CD4-positive, alpha-beta memory T cell (primary cell): ENCODE data around the gene SEC24C. TPM values are rescaled to one million over a fixed set of nuclear protein-coding genes. Genes with fewer than 3 reads are reported as not detected.
"Not testable (repeated sequence)": the region's sequence is repeated elsewhere in the genome, so short reads cannot be mapped to it uniquely, and the experiment has no call there.

Experiments
- CTCF ChIA-PET: fragments of 350-600 bp; sonication (Branson Sonifier 250); formaldehyde crosslinking; loops from one replicate; lab custom pipeline; 2021; ENCODE audit warnings: inconsistent platforms; ENCODE audit not compliant: partially characterized antibody; lab: Charles Lee
- POLR2A ChIA-PET: fragments of 350-600 bp; sonication (Branson Sonifier 250); formaldehyde crosslinking; loops from one replicate; lab custom pipeline; 2021; ENCODE audit not compliant: partially characterized antibody; lab: Charles Lee
- DNase-seq, 5 donors: peaks; one replicate each; pipeline versions ENCODE4 v3.0.0 to v3.0.0-alpha.2; 2020 to 2022; ENCODE audit warnings: mixed read lengths in 1 of 5
- H3K27ac ChIP-seq: one replicate; pipeline ENCODE4 v1.7.0; 2013; ENCODE audit warnings: low read depth, low read length
- H3K27me3 ChIP-seq: 2 replicates; pipeline ENCODE4 v1.7.0; 2013; ENCODE audit warnings: mild to moderate bottlenecking, low read length, moderate library complexity; ENCODE audit not compliant: insufficient read depth
- H3K36me3 ChIP-seq: 2 replicates; pipeline ENCODE4 v1.7.0; 2013; ENCODE audit warnings: mild to moderate bottlenecking, low read length, moderate library complexity; ENCODE audit not compliant: insufficient read depth
- H3K4me1 ChIP-seq: 2 replicates; pipeline ENCODE4 v1.7.0; 2013; ENCODE audit warnings: mild to moderate bottlenecking, low read length, moderate library complexity; ENCODE audit not compliant: insufficient read depth
- H3K4me3 ChIP-seq, 2 donors: one replicate each; pipeline ENCODE4 v1.7.0; 2013; ENCODE audit warnings: low read length in 2 of 2, mild to moderate bottlenecking in 1 of 2
- H3K9me3 ChIP-seq, 2 donors: one replicate each; pipeline ENCODE4 v1.7.0; 2013; ENCODE audit warnings: low read length in 2 of 2, control low read depth in 1 of 2; ENCODE audit not compliant: control insufficient read depth in 1 of 2
- H3K27ac Mint-ChIP-seq, 7 donors: one replicate each; pipeline ENCODE4 v1.8.0; 2020 to 2021; ENCODE audit warnings: mixed read lengths in 7 of 7, mild to moderate bottlenecking in 6 of 7, inconsistent platforms in 3 of 7, moderate library complexity in 3 of 7
- H3K27me3 Mint-ChIP-seq, 2 donors: one replicate each; pipeline ENCODE4 v1.8.0; 2020 to 2021; ENCODE audit warnings: mixed read lengths in 2 of 2
- H3K36me3 Mint-ChIP-seq, 2 donors: one replicate each; pipeline ENCODE4 v1.8.0; 2020 to 2021; ENCODE audit warnings: mixed read lengths in 2 of 2, inconsistent platforms in 1 of 2, mild to moderate bottlenecking in 1 of 2
- H3K4me1 Mint-ChIP-seq, 4 donors: one replicate each; pipeline ENCODE4 v1.8.0; 2020 to 2021; ENCODE audit warnings: mixed read lengths in 4 of 4, mild to moderate bottlenecking in 1 of 4
- H3K4me3 Mint-ChIP-seq, 8 donors: one replicate each; pipeline ENCODE4 v1.8.0; 2020 to 2021; ENCODE audit warnings: mixed read lengths in 8 of 8, mild to moderate bottlenecking in 7 of 8, moderate library complexity in 6 of 8, inconsistent platforms in 3 of 8
- H3K9me3 Mint-ChIP-seq, 8 donors: one replicate each; pipeline ENCODE4 v1.8.0; 2020 to 2021; ENCODE audit warnings: mixed read lengths in 8 of 8, mild to moderate bottlenecking in 5 of 8, inconsistent platforms in 3 of 8, moderate library complexity in 1 of 8
- intact Hi-C: fragments of 100-400 bp; cut with micrococcal nuclease; formaldehyde crosslinking; loops from one replicate; pipeline ENCODE4 v1.15.1; 2023
- polyA plus RNA-seq, 2 donors: library from polyadenylated mRNA; unstranded; fragments of 300-500 nt; fragmentation: Illumina TruSeq; gene quantifications; one replicate each; pipeline ENCODE4 v1.2.3, GENCODE V29; 2021
- total RNA-seq, 2 experiments: library from RNA; stranded (reverse); gene quantifications; one replicate each; pipeline ENCODE4 v1.2.3, GENCODE V29; 2021

The SEC24C gene
- total and polyA plus RNA-seq, 4 experiments from 2014 or later, result 32.5 to 127 (median 97.5) TPM

DNA sequence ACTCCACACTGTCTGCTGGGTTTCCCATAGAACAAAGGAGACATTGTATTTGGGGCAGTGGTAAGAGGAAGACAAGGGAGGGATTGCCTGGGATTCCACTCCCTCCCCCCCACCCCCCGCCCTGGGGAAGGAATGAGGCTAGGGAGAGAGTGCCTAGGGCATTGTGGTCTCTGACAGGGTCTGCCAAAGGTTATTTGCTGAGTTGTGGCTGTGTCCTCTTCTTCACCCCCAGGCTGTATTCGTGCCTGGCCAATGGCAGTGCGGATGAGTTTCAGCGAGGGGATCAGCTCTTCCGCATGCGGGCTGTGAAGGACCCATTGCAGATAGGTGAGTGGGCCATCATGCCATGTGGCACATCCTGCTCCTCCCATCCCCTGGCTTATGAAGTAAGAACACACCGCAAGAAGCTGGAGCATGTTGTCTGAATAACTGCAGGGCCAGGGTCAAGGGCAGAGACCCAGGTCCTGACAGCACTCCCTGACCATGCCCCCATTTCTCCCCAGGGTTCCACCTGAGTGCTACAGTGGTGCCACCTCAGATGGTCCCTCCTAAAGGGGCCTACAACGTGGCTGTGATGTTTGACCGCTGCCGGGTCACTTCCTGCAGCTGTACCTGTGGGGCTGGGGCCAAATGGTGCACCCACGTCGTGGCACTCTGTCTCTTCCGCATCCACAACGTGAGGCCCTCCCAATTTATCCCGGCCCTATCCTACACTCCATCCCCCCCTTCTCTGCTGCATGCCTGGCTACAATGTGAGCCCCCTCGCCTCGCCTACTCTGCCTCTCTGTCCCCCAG is 44.9 kb downstream of the SEC24C start:
- Mint-ChIP-seq H3K4me1 (peaks cover 20 to 35% (median 27%) of the 10 kb centered on the region in 4 donors), H3K4me3 (peak overlapping the region in 2 of 8 donors; percentile 30 to 57), H3K9me3 (peaks cover 0 to 3% (median 0%) of the 10 kb centered on the region in 8 donors), H3K27me3 (peaks cover 2% of the 10 kb centered on the region in 2 donors), H3K27ac (peak overlapping the region in 4 of 7 donors; percentile 37 to 74 (median 72)), H3K36me3 (peaks cover 33 to 60% of the 10 kb centered on the region in 2 donors)
- ChIA-PET CTCF (interaction anchor here (0.8 kb wide), 1 partner anchor 8 kb away, joined by 3 read pairs; no protein-coding TSS in a partner anchor), POLR2A (interaction anchor here (0.9 to 10.8 kb wide), 3 partner anchors 8 to 31 kb away, joined by 3 to 286 read pairs (median 4); a partner anchor contains a TSS)
- DNase-seq, result no peak
- Histone ChIP-seq H3K9me3 (no peaks in the 10 kb centered on the region), H3K36me3 (peaks cover 52% of the 10 kb centered on the region), H3K4me3 (no peak overlapping the region), H3K27me3 (no peaks in the 10 kb centered on the region), H3K27ac (no peak overlapping the region), H3K4me1 (peaks cover 30% of the 10 kb centered on the region)
- intact Hi-C loops, result loop anchor here (5.0 to 10.0 kb wide), 3 partner anchors 1036 to 1446 kb away; partner anchors contain the start of genes COMTD1, KAT6B and SAMD8

DNA sequence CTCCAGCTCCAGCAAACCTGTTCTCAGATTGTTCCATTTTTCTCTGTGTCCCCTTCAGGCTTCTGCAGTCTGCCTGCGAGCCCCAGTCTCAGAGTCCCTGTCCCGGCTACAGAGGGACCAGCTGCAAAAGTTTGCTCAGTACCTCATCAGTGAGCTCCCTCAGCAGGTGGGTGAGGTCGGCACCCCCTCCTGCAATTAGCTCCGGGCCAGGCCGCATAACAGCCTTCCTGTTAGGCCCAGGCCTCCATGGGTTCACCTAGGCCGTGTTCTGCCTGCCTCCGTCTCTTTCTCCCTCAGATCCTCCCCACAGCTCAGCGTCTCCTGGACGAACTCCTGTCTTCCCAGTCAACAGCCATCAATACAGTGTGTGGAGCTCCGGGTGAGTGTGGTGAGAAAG is 45.5 kb downstream of the SEC24C start:
- Mint-ChIP-seq H3K4me3 (peak overlapping the region in 1 of 8 donors; percentile 57), H3K27me3 (peaks cover 2% of the 10 kb centered on the region in 2 donors), H3K36me3 (peaks cover 37 to 66% of the 10 kb centered on the region in 2 donors), H3K9me3 (peaks cover 0 to 3% (median 0%) of the 10 kb centered on the region in 8 donors), H3K4me1 (peaks cover 20 to 35% (median 26%) of the 10 kb centered on the region in 4 donors), H3K27ac (peak overlapping the region in 4 of 7 donors; percentile 37 to 74 (median 72))
- Histone ChIP-seq H3K9me3 (no peaks in the 10 kb centered on the region), H3K27me3 (no peaks in the 10 kb centered on the region), H3K4me1 (peaks cover 27% of the 10 kb centered on the region), H3K27ac (no peak overlapping the region), H3K4me3 (no peak overlapping the region), H3K36me3 (peaks cover 58% of the 10 kb centered on the region)
- POLR2A ChIA-PET, result interaction anchor here (1.1 to 10.8 kb wide), 2 partner anchors 9 to 17 kb away, joined by 4 to 286 read pairs; a partner anchor contains a TSS
- CTCF ChIA-PET, result interaction anchor here (0.8 kb wide), 1 partner anchor 8 kb away, joined by 3 read pairs; no protein-coding TSS in a partner anchor
- intact Hi-C loops, result loop anchor here (5.0 to 10.0 kb wide), 3 partner anchors 1035 to 1445 kb away; partner anchors contain the start of genes COMTD1, KAT6B and SAMD8
- DNase-seq, result no peak

DNA sequence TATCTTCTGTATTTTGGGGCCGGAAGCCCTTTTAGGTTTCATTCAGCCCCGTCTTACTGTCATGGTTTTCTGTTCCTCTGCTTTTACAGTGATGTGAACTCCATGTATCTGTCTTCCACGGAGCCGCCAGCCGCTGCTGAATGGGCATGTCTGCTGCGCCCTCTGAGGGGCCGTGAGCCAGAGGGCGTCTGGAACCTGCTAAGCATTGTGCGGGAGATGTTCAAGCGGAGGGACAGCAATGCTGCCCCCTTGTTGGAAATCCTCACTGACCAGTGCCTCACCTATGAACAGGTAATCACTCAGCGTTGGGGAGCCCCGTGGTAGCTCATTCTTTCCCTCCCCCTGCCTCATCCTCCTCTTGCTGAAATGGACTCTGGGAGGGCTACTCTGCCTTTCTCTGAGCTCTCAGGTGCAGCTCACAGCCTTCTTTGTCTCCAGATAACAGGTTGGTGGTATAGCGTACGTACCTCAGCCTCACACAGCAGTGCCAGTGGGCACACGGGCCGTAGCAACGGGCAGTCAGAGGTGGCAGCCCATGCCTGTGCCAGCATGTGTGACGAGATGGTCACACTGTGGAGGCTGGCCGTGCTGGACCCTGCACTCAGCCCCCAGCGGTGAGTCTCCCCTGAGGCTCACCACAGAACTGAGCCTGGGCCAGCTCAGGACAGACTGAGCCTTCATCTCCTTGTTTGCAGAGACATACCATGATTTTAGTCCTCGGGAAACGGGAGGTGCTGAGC is 46.9 kb downstream of the SEC24C start:
- POLR2A ChIA-PET, result interaction anchor here (1.2 kb wide), 1 partner anchor 19 kb away, joined by 5 read pairs; a partner anchor contains a TSS
- CTCF ChIA-PET, result no interaction called here
- intact Hi-C loops, result no loop called here

DNA sequence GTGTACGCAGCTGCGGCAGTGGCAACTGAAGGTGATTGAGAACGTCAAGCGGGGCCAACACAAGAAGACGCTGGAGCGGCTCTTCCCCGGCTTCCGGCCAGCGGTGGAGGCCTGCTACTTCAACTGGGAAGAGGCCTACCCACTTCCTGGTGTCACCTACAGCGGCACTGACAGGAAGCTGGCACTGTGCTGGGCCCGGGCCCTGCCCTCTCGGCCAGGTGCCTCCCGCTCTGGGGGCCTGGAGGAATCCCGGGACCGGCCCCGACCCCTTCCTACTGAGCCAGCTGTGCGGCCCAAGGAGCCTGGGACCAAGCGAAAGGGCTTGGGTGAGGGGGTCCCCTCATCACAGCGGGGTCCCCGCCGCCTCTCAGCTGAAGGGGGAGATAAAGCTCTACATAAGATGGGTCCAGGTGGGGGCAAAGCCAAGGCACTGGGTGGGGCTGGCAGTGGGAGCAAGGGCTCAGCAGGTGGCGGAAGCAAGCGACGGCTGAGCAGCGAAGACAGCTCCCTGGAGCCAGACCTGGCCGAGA is 47.8 kb downstream of the SEC24C start:
- Histone ChIP-seq H3K27me3 (no peaks in the 10 kb centered on the region), H3K4me1 (peaks cover 14% of the 10 kb centered on the region), H3K9me3 (no peaks in the 10 kb centered on the region), H3K27ac (no peak overlapping the region), H3K36me3 (peaks cover 71% of the 10 kb centered on the region), H3K4me3 (no peak overlapping the region)
- no peaks in the 10 kb centered on the region for H3K27me3 Mint-ChIP-seq
- no peak overlapping the region for H3K4me3 Mint-ChIP-seq
- DNase-seq, result no peak
- POLR2A ChIA-PET, result interaction anchor here (1.2 to 1.3 kb wide), 2 partner anchors 18 to 20 kb away, joined by 4 to 5 read pairs; a partner anchor contains a TSS
- CTCF ChIA-PET, result interaction anchor here (1.1 kb wide), 1 partner anchor 88 kb away, joined by 3 read pairs; no protein-coding TSS in a partner anchor
- H3K36me3 Mint-ChIP-seq, result peaks cover 42 to 68% of the 10 kb centered on the region in 2 donors
- no peaks in the 10 kb centered on the region for H3K9me3 Mint-ChIP-seq
- peaks cover 9 to 16% (median 10%) of the 10 kb centered on the region in 4 donors for H3K4me1 Mint-ChIP-seq
- H3K27ac Mint-ChIP-seq, result no peak overlapping the region
- intact Hi-C loops, result no loop called here

More for the DNA sequence above, 46.9 kb downstream of the SEC24C start:
- Histone ChIP-seq H3K9me3 (no peaks in the 10 kb centered on the region), H3K4me3 (no peak overlapping the region), H3K4me1 (peaks cover 23% of the 10 kb centered on the region), H3K36me3 (peaks cover 66% of the 10 kb centered on the region), H3K27ac (no peak overlapping the region), H3K27me3 (no peaks in the 10 kb centered on the region)
- Mint-ChIP-seq H3K4me1 (peaks cover 15 to 25% (median 17%) of the 10 kb centered on the region in 4 donors), H3K9me3 (no peaks in the 10 kb centered on the region), H3K4me3 (no peak overlapping the region), H3K27ac (no peak overlapping the region), H3K27me3 (no peaks in the 10 kb centered on the region), H3K36me3 (peaks cover 42 to 67% of the 10 kb centered on the region in 2 donors)
- DNase-seq, result no peak

DNA sequence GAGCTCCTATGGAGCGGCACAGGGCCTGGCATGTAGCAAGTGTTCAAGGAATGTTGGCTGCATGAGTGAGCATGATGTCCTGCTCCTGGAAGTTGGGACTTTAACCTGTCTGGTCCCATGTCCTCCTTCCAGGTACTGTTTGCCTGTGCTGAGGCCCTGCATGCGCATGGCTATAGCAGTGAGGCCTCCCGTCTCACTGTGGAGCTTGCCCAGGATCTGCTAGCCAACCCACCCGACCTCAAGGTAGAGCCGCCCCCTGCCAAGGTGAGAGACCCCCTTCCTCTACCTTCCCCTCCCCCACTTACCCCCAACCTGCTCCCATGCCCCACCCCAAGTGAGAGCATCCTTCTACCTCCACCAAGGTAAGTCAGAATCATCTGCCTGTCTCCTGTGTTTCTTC is 49.3 kb downstream of the SEC24C start:
- CTCF ChIA-PET, result interaction anchor here (1.2 to 2.4 kb wide), 2 partner anchors 8 to 10 kb away, joined by 3 to 5 read pairs; partner anchors contain the start of gene ZSWIM8
- Mint-ChIP-seq H3K4me3 (no peak overlapping the region), H3K9me3 (no peaks in the 10 kb centered on the region), H3K27ac (peak overlapping the region in 4 of 7 donors; percentile 39 to 65 (median 45)), H3K36me3 (peaks cover 42 to 79% of the 10 kb centered on the region in 2 donors), H3K27me3 (no peaks in the 10 kb centered on the region), H3K4me1 (peaks cover 0 to 6% (median 3%) of the 10 kb centered on the region in 4 donors)
- Histone ChIP-seq H3K36me3 (peaks cover 83% of the 10 kb centered on the region), H3K4me3 (no peak overlapping the region), H3K27me3 (no peaks in the 10 kb centered on the region), H3K27ac (no peak overlapping the region), H3K9me3 (no peaks in the 10 kb centered on the region), H3K4me1 (peaks cover under 1% of the 10 kb centered on the region)
- POLR2A ChIA-PET, result interaction anchor here (1.3 to 1.8 kb wide), 2 partner anchors 21 to 25 kb away, joined by 3 to 5 read pairs; a partner anchor contains a TSS
- intact Hi-C loops, result no loop called here
- no peak for DNase-seq

DNA sequence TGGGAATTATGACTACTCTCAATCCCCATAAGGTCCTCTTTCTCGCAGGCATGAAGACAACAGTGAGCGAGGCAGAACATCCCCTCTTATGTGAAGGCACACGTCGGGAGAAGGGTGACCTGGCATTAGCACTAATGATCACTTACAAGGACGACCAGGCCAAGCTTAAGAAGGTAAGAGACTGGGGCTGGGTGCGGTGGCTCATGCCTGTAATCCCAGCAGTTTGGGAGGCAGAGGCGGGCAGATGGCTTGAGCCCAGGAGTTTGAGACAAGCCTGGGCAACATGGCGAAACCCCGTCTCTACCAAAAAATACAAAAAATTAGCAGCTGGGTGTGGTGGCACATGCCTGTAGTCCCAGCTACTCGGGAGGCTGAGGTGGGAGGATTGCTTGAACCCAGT is 51.3 kb downstream of the SEC24C start:
- H3K9me3 ChIP-seq, H3K27ac ChIP-seq, intact Hi-C loops, H3K27me3 Mint-ChIP-seq, H3K4me3 ChIP-seq, H3K9me3 Mint-ChIP-seq, H3K4me1 ChIP-seq, DNase-seq, H3K4me3 Mint-ChIP-seq, H3K27me3 ChIP-seq, H3K4me1 Mint-ChIP-seq: not testable (repeated sequence)
- peaks cover 75% of the 10 kb centered on the region for H3K36me3 ChIP-seq
- ChIA-PET CTCF (interaction anchor here (2.4 kb wide), 1 partner anchor 10 kb away, joined by 5 read pairs; the partner anchor contains the start of gene ZSWIM8), POLR2A (interaction anchor here (0.7 to 2.0 kb wide), 6 partner anchors 9 to 64 kb away, joined by 3 to 10 read pairs (median 6); partner anchors contain the start of gene ZSWIM8)
- peaks cover 31 to 71% of the 10 kb centered on the region in 2 donors for H3K36me3 Mint-ChIP-seq
- H3K27ac Mint-ChIP-seq, result peak overlapping the region in 1 of 7 donors; percentile 60
